ENCODE data around the gene CGA.
A peak's percentile ranks its signal among the peaks of the same experiment; 100 is the strongest.

Gene CGA

DNA sequence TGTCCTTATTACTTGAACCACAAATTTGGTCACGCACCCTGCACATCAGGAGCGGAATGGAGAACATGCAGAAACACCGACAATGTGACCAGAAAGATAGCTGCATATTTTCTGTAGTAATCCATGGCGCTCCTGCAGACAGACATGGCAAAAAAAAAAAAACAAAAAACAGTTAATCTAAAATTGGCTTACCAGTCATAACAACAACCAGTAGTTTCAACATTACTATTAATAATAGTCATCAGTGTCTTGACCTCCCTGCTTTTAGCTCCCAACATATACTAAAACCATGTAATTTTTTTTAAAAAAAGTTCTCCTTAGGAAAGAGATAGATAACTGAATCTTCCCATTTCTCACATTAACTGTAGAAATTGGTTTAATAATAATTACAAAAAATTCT is 6.8 kb downstream of the CGA start:
- Histone ChIP-seq H3K4me3 (ENCODE audit: low read length) (no peak overlapping the region), H3K27me3 (replicated peaks; ENCODE audit: control insufficient read depth, insufficient read depth, low read length) (peaks cover 12% of the 10 kb centered on the region), H3K9me3 (ENCODE audit: control insufficient read depth, low read length) (no peaks in the 10 kb centered on the region), H3K4me1 (ENCODE audit: control insufficient read depth, insufficient read depth, low read length) (no peaks in the 10 kb centered on the region), H3K9ac (ENCODE audit: low read length) (no peak overlapping the region), H3K36me3 (ENCODE audit: control insufficient read depth, insufficient read depth, low read length, severe bottlenecking) (no peaks in the 10 kb centered on the region)
- no peak for DNase-seq (ENCODE audit: low read depth)

- Histone ChIP-seq H3K9me3 (ENCODE audit: control insufficient read depth, low read length) (no peaks in the 10 kb centered on the region), H3K27me3 (replicated peaks; ENCODE audit: control insufficient read depth, insufficient read depth, low read length) (peaks cover 40% of the 10 kb centered on the region), H3K36me3 (ENCODE audit: control insufficient read depth, insufficient read depth, low read length, severe bottlenecking) (no peaks in the 10 kb centered on the region), H3K4me1 (ENCODE audit: control insufficient read depth, insufficient read depth, low read length) (no peaks in the 10 kb centered on the region), H3K9ac (ENCODE audit: low read length) (no peak overlapping the region), H3K4me3 (ENCODE audit: low read length) (no peak overlapping the region)
- no peak for DNase-seq (ENCODE audit: low read depth)
Observed at GRCh38 chr6:87082160-87082721, 12.7 kb downstream of the CGA start.

DNA sequence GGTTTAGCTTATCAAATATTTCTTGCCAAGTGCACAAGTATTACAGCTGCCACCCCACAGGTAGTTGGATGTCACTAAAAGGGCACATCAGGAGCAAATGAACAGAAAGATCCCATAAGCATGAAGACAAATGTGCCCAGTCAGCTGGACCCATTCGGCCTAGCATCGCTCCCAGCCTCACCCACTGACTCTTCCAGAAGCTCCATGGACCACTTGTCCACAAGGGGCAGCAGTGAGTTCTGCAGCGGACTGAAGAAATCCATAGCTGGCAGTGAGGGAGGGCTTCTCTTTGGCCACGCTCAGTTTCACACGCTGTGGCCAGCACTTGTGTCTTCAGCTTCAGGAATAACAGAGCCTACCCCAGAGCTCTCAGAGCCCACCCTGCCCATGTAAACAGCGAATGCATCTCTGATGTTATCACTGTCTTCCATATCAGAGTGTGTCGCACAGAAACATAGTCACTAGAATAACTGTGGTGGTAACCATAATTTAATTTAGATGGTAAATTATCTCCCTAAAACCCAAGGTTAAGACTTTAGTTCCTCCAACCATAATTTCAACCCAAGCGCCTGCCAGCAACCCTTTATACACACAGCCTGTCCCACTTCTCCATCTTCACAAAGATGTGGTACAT is 15.8 kb downstream of the CGA start:
- peak; percentile 66 for DNase-seq (ENCODE audit: low read depth)
- no peak overlapping the region for H3K4me3 ChIP-seq (ENCODE audit: low read length)
- no peak overlapping the region for H3K9ac ChIP-seq (ENCODE audit: low read length)
- H3K36me3 ChIP-seq (ENCODE audit: control insufficient read depth, insufficient read depth, low read length, severe bottlenecking) = no peaks in the 10 kb centered on the region
- H3K27me3 ChIP-seq (replicated peaks; ENCODE audit: control insufficient read depth, insufficient read depth, low read length) = peaks cover 31% of the 10 kb centered on the region
- no peaks in the 10 kb centered on the region for H3K9me3 ChIP-seq (ENCODE audit: control insufficient read depth, low read length)
- H3K4me1 ChIP-seq (ENCODE audit: control insufficient read depth, insufficient read depth, low read length) = peaks cover 11% of the 10 kb centered on the region

- no peak for DNase-seq (ENCODE audit: low read depth)
- Histone ChIP-seq H3K36me3 (ENCODE audit: control insufficient read depth, insufficient read depth, low read length, severe bottlenecking) (no peaks in the 10 kb centered on the region), H3K9me3 (ENCODE audit: control insufficient read depth, low read length) (no peaks in the 10 kb centered on the region), H3K9ac (ENCODE audit: low read length) (no peak overlapping the region), H3K4me3 (ENCODE audit: low read length) (no peak overlapping the region), H3K27me3 (replicated peaks; ENCODE audit: control insufficient read depth, insufficient read depth, low read length) (peaks cover 15% of the 10 kb centered on the region), H3K4me1 (ENCODE audit: control insufficient read depth, insufficient read depth, low read length) (peaks cover 12% of the 10 kb centered on the region)
Observed at GRCh38 chr6:87075168-87075567, 19.7 kb downstream of the CGA start.

GRCh38 chr6:87074101-87074621 is 20.7 kb downstream of the CGA start:
- DNase-seq (ENCODE audit: low read depth) = no peak
- Histone ChIP-seq H3K9ac (ENCODE audit: low read length) (no peak overlapping the region), H3K27me3 (replicated peaks; ENCODE audit: control insufficient read depth, insufficient read depth, low read length) (peaks cover 13% of the 10 kb centered on the region), H3K9me3 (ENCODE audit: control insufficient read depth, low read length) (no peaks in the 10 kb centered on the region), H3K4me3 (ENCODE audit: low read length) (no peak overlapping the region), H3K4me1 (ENCODE audit: control insufficient read depth, insufficient read depth, low read length) (peaks cover 12% of the 10 kb centered on the region), H3K36me3 (ENCODE audit: control insufficient read depth, insufficient read depth, low read length, severe bottlenecking) (no peaks in the 10 kb centered on the region)

GRCh38 chr6:87071683-87072082 is 23.2 kb downstream of the CGA start:
- H3K36me3 ChIP-seq (ENCODE audit: control insufficient read depth, insufficient read depth, low read length, severe bottlenecking) = no peaks in the 10 kb centered on the region
- H3K4me1 ChIP-seq (ENCODE audit: control insufficient read depth, insufficient read depth, low read length) = peaks cover 18% of the 10 kb centered on the region
- H3K9me3 ChIP-seq (ENCODE audit: control insufficient read depth, low read length) = no peaks in the 10 kb centered on the region
- DNase-seq (ENCODE audit: low read depth) = no peak
- no peak overlapping the region for H3K9ac ChIP-seq (ENCODE audit: low read length)
- H3K27me3 ChIP-seq (replicated peaks; ENCODE audit: control insufficient read depth, insufficient read depth, low read length) = peaks cover 13% of the 10 kb centered on the region
- no peak overlapping the region for H3K4me3 ChIP-seq (ENCODE audit: low read length)

DNA sequence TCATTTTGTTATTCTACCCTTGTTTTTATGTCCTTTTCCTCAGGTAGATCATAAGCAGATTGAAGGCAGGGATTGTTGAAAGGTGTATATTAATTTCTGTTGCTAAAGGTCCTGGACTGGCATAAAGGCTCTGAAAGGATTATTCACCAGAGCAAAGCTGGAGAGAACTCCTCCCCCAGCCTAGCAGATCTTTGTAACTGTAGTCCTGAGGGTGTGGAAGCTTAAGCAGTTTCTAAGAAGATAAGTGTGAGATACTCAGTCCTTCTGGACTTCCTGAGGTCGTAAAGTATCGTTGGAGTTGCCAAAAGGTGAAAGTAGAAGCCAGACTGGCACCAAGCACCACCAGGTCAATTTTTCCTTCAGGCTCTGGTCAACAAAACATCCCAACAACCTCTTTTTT is 24.2 kb downstream of the CGA start:
- Histone ChIP-seq H3K27me3 (replicated peaks; ENCODE audit: control insufficient read depth, insufficient read depth, low read length) (peaks cover 13% of the 10 kb centered on the region), H3K4me1 (ENCODE audit: control insufficient read depth, insufficient read depth, low read length) (peaks cover 19% of the 10 kb centered on the region), H3K4me3 (ENCODE audit: low read length) (no peak overlapping the region), H3K9me3 (ENCODE audit: control insufficient read depth, low read length) (no peaks in the 10 kb centered on the region), H3K9ac (ENCODE audit: low read length) (no peak overlapping the region), H3K36me3 (ENCODE audit: control insufficient read depth, insufficient read depth, low read length, severe bottlenecking) (no peaks in the 10 kb centered on the region)
- DNase-seq (ENCODE audit: low read depth) = no peak

DNA sequence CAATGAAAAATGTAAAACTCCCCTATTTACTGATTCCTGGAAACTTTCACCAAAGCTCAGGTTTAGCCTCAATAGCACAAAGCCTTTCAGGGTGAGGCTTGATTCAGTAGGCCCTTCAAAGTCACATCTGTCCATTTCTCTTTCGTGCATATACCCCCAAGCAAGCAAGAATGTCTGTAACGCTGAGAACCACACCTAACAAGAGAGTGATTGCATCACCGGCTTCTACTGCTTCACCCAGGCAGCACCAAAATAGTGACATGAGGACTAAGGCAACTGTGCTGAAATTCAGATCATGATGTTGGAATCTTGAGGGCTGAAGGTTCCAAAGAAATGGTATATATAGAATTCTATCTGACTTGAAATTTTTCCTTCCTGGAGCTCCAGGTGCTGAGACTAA is 26.1 kb downstream of the CGA start:
- Histone ChIP-seq H3K9ac (ENCODE audit: low read length) (no peak overlapping the region), H3K4me3 (ENCODE audit: low read length) (no peak overlapping the region), H3K27me3 (replicated peaks; ENCODE audit: control insufficient read depth, insufficient read depth, low read length) (peaks cover 13% of the 10 kb centered on the region), H3K36me3 (ENCODE audit: control insufficient read depth, insufficient read depth, low read length, severe bottlenecking) (no peaks in the 10 kb centered on the region), H3K9me3 (ENCODE audit: control insufficient read depth, low read length) (no peaks in the 10 kb centered on the region), H3K4me1 (ENCODE audit: control insufficient read depth, insufficient read depth, low read length) (peaks cover 7% of the 10 kb centered on the region)
- peak; percentile 3 for DNase-seq (ENCODE audit: low read depth)

- no peaks in the 10 kb centered on the region for H3K36me3 ChIP-seq (ENCODE audit: control insufficient read depth, insufficient read depth, low read length, severe bottlenecking)
- DNase-seq (ENCODE audit: low read depth) = peak; percentile 84
- H3K4me3 ChIP-seq (ENCODE audit: low read length) = peak overlapping the region; percentile 70
- peaks cover 7% of the 10 kb centered on the region for H3K4me1 ChIP-seq (ENCODE audit: control insufficient read depth, insufficient read depth, low read length)
- peak overlapping the region; percentile 50 for H3K9ac ChIP-seq (ENCODE audit: low read length)
- H3K9me3 ChIP-seq (ENCODE audit: control insufficient read depth, low read length) = no peaks in the 10 kb centered on the region
- peaks cover 9% of the 10 kb centered on the region for H3K27me3 ChIP-seq (replicated peaks; ENCODE audit: control insufficient read depth, insufficient read depth, low read length)
Observed at GRCh38 chr6:87066449-87067333, 28.2 kb downstream of the CGA start.

- H3K9me3 ChIP-seq (ENCODE audit: control insufficient read depth, low read length) = no peaks in the 10 kb centered on the region
- H3K36me3 ChIP-seq (ENCODE audit: control insufficient read depth, insufficient read depth, low read length, severe bottlenecking) = no peaks in the 10 kb centered on the region
- no peak overlapping the region for H3K9ac ChIP-seq (ENCODE audit: low read length)
- DNase-seq (ENCODE audit: low read depth) = no peak
- no peak overlapping the region for H3K4me3 ChIP-seq (ENCODE audit: low read length)
- peaks cover under 1% of the 10 kb centered on the region for H3K27me3 ChIP-seq (replicated peaks; ENCODE audit: control insufficient read depth, insufficient read depth, low read length)
- peaks cover 7% of the 10 kb centered on the region for H3K4me1 ChIP-seq (ENCODE audit: control insufficient read depth, insufficient read depth, low read length)
Observed at GRCh38 chr6:87065117-87065516, 29.8 kb downstream of the CGA start.

GRCh38 chr6:87059943-87060342 is 35.0 kb downstream of the CGA start:
- Histone ChIP-seq H3K9ac (ENCODE audit: low read length) (no peak overlapping the region), H3K4me3 (ENCODE audit: low read length) (no peak overlapping the region), H3K36me3 (ENCODE audit: control insufficient read depth, insufficient read depth, low read length, severe bottlenecking) (no peaks in the 10 kb centered on the region), H3K9me3 (ENCODE audit: control insufficient read depth, low read length) (no peaks in the 10 kb centered on the region), H3K27me3 (replicated peaks; ENCODE audit: control insufficient read depth, insufficient read depth, low read length) (no peaks in the 10 kb centered on the region), H3K4me1 (ENCODE audit: control insufficient read depth, insufficient read depth, low read length) (no peaks in the 10 kb centered on the region)
- DNase-seq (ENCODE audit: low read depth) = no peak

All from adipocyte (in vitro differentiated cells).